ENCODE measurements around the gene CISH. TPM values are rescaled to one million over a fixed set of nuclear protein-coding genes. Genes with fewer than 3 reads are reported as not detected.

CISH gene
- total and polyA plus RNA-seq, 10 of the 15 experiments (the other 5 are each of a cell fraction or from before 2014, with no cell fraction given) = 0.21 to 4.4 (median 1.8) TPM

- in situ Hi-C loops (cut with MboI) = loop anchor here (25.0 kb wide), 1 partner anchor 1064 kb away; no protein-coding TSS in a partner anchor
- intact Hi-C loops (cut with micrococcal nuclease; ENCODE audit: unreplicated experiment) = no loop called here
- ChIA-PET POLR2A (interaction anchor here (1.3 kb wide), 1 partner anchor 32 kb away, joined by 3 read pairs; no protein-coding TSS in a partner anchor), SMC1A (ENCODE audit: uncharacterized antibody, unreplicated experiment) (interaction anchor here (0.8 to 3.5 kb wide), 3 partner anchors 9 to 30 kb away, joined by 3 to 12 read pairs (median 6); no protein-coding TSS in a partner anchor), RAD21 (ENCODE audit: unreplicated experiment) (interaction anchor here (1.0 to 2.0 kb wide), 2 partner anchors 11 to 30 kb away, joined by 4 read pairs; partner anchors contain the start of gene CISH), CTCF (interaction anchor here (12.7 kb wide), 1 partner anchor 31 kb away, joined by 250 read pairs; no protein-coding TSS in a partner anchor)
- H3K4me2 ChIP-seq (ENCODE audit: control insufficient read depth, insufficient read depth) = no peak overlapping the region
- no peak overlapping the region for H3K9ac ChIP-seq (ENCODE audit: control insufficient read depth, insufficient read depth, low read length)
- H3K4me3 ChIP-seq = no peak overlapping the region
- ATAC-seq (no peak), DNase-seq (ENCODE audit: low read depth, low spot score) (no peak), FAIRE-seq (no peak)
- 93% methylated on average over 3 of the region's 3 CpGs for WGBS (ENCODE audit: insufficient coverage, insufficient replicate concordance, low lambda C conversion rate, missing lambda C conversion rate)
- no peaks in the 10 kb centered on the region for H4K20me1 ChIP-seq (ENCODE audit: control insufficient read depth, insufficient read depth)
- peaks cover 0 to 1% of the 10 kb centered on the region in 2 experiments; a peak in 1 of 4 replicates for H3K36me3 ChIP-seq (ENCODE audit: control insufficient read depth in 2 of 2, insufficient read depth in 2 of 2, low read length in 1 of 2)
- H3K79me2 ChIP-seq (ENCODE audit: control insufficient read depth, insufficient read depth, low read length) = peaks cover 2% of the 10 kb centered on the region; the same call in 1 of the 2 replicates
- no peak for TF ChIP-seq POLR2AphosphoS2 (IDR thresholded peaks at IDR 0.05; ENCODE audit: low read depth, low read length)
- TF ChIP-seq SKIL (IDR thresholded peaks at IDR 0.05; ENCODE audit: low read depth, poor library complexity, severe bottlenecking) = no peak
- peaks cover 25% of the 10 kb centered on the region for H3K4me1 ChIP-seq (ENCODE audit: control insufficient read depth, insufficient read depth, low read length)
- no peaks in the 10 kb centered on the region for H3K27me3 ChIP-seq (replicated peaks in 1 of 2; ENCODE audit: control insufficient read depth in 2 of 2, insufficient read depth in 2 of 2, low read length in 1 of 2)
- no peaks in the 10 kb centered on the region for H3K9me3 ChIP-seq (replicated peaks; ENCODE audit: control insufficient read depth, insufficient read depth, low read length)
- H2AFZ ChIP-seq (ENCODE audit: control insufficient read depth, low read depth, low read length) = no peak overlapping the region
- H3K27ac ChIP-seq (ENCODE audit: control insufficient read depth, insufficient read depth) = no peak overlapping the region
- no TSS peak for BruUV-seq (replicated peaks)
Observed at GRCh38 chr3:50622881-50623280, 11.3 kb upstream of the CISH start.

- Histone ChIP-seq H3K9ac (ENCODE audit: control insufficient read depth, insufficient read depth, low read length) (no peak overlapping the region), H4K20me1 (ENCODE audit: control insufficient read depth, insufficient read depth) (no peaks in the 10 kb centered on the region), H3K36me3 (ENCODE audit: control insufficient read depth in 2 of 2, insufficient read depth in 2 of 2, low read length in 1 of 2) (no peaks in the 10 kb centered on the region), H3K27me3 (replicated peaks in 1 of 2; ENCODE audit: control insufficient read depth in 2 of 2, insufficient read depth in 2 of 2, low read length in 1 of 2) (no peaks in the 10 kb centered on the region), H3K27ac (ENCODE audit: control insufficient read depth, insufficient read depth) (no peak overlapping the region), H3K4me3 (no peak overlapping the region), H3K4me1 (ENCODE audit: control insufficient read depth, insufficient read depth, low read length) (peaks cover 33% of the 10 kb centered on the region), H3K9me3 (replicated peaks; ENCODE audit: control insufficient read depth, insufficient read depth, low read length) (no peaks in the 10 kb centered on the region), H3K79me2 (ENCODE audit: control insufficient read depth, insufficient read depth, low read length) (peaks cover 4% of the 10 kb centered on the region), H2AFZ (ENCODE audit: control insufficient read depth, low read depth, low read length) (no peak overlapping the region), H3K4me2 (ENCODE audit: control insufficient read depth, insufficient read depth) (peak overlapping the region; percentile 11)
- CTCF ChIA-PET = interaction anchor here (0.7 to 13.9 kb wide), 7 partner anchors 11 to 751 kb away, joined by 3 to 410 read pairs (median 12); partner anchors contain the start of genes C3orf18 and HEMK1
- WGBS (ENCODE audit: insufficient coverage, insufficient replicate concordance, low lambda C conversion rate, missing lambda C conversion rate) = 35% methylated on average over 4 of the region's 4 CpGs
- no TSS peak for BruUV-seq (replicated peaks)
- no peak for ATAC-seq
- intact Hi-C loops (cut with micrococcal nuclease; ENCODE audit: unreplicated experiment) = no loop called here
- DNase-seq (ENCODE audit: low read depth, low spot score) = no peak
- SMC1A ChIA-PET (ENCODE audit: uncharacterized antibody, unreplicated experiment) = interaction anchor here (1.4 to 7.5 kb wide), 3 partner anchors 11 to 33 kb away, joined by 4 to 81 read pairs (median 5); no protein-coding TSS in a partner anchor
- POLR2A ChIA-PET = interaction anchor here (0.6 to 3.6 kb wide), 3 partner anchors 51 to 764 kb away, joined by 3 to 16 read pairs (median 4); partner anchors contain the start of genes C3orf18, HEMK1 and MANF
- in situ Hi-C loops (cut with MboI) = loop anchor here (25.0 kb wide), 1 partner anchor 1066 kb away; no protein-coding TSS in a partner anchor
- FAIRE-seq = no peak
- RAD21 ChIA-PET (ENCODE audit: unreplicated experiment) = interaction anchor here (0.5 to 12.9 kb wide), 6 partner anchors 12 to 377 kb away, joined by 3 to 244 read pairs (median 7); partner anchors contain the start of genes C3orf18 and HEMK1
- TF ChIP-seq ATF2 (IDR thresholded peaks at IDR 0.05; ENCODE audit: low read length) = no peak
- no peak for TF ChIP-seq RUNX3 (IDR thresholded peaks at IDR 0.05; ENCODE audit: low read length)
- TF ChIP-seq NBN (IDR thresholded peaks at IDR 0.05) = no peak
- TF ChIP-seq SP1 (IDR thresholded peaks at IDR 0.05; ENCODE audit: low read depth, low read length) = no peak
- no peak for TF ChIP-seq CHD1 (IDR thresholded peaks at IDR 0.05; ENCODE audit: low read depth, low read length)
- no peak for TF ChIP-seq BMI1 (IDR thresholded peaks at IDR 0.05; ENCODE audit: borderline replicate concordance)
- no peak for TF ChIP-seq USF2 (IDR thresholded peaks at IDR 0.05; ENCODE audit: borderline replicate concordance, low read depth, low read length)
Observed at GRCh38 chr3:50620820-50621219, 9.2 kb upstream of the CISH start.

All from GM12878 (cell line).